Right lobe of liver (tissue), 4 donors: ENCODE results near the gene HUS1.

Experiments
- POLR2A ChIP-seq: fragments of 450-650 bp; IDR thresholded peaks from one replicate; pipeline ENCODE4 v1.6.1; 2017; ENCODE audit warnings: antibody characterized with exemption, mild to moderate bottlenecking
- TF ChIP-seq, protein P1 (sequence below), 4 donors: fragments of 200-600 bp in 3 of 4; fragments of 450-650 bp in 1 of 4; IDR thresholded peaks; one replicate each; pipeline versions ENCODE4 v1.5.1 to v1.8.0; 2016 to 2022; ENCODE audit warnings: antibody characterized with exemption in 4 of 4, mild to moderate bottlenecking in 2 of 4
- donor health status: DM: no; HTN: no; CAD: no.
- donor health status: DM: no; HTN: no; CAD: no.
- donor health status: DM: no; HTN: yes; CAD: no.

DNA sequence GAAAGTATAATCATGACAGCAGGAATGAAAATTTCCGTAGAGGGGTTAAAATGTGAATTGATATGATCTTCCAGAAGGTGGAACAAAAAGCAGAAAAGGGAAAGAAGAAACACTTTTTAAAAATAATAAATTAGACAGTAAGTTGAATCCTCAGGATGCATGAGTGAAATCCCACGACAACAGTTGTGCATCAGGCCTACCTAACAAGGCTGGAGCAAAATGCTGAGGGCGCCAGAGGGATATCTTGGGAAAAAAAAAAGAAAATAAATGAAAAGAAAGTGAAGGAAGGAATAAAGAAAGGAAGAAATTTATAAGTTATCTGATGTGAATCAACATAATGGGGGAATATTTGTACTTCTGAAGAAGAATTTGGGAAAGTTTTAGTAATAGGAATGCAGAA lies 13.0 kb upstream of the HUS1 start:
- TF ChIP-seq, protein P1, sequence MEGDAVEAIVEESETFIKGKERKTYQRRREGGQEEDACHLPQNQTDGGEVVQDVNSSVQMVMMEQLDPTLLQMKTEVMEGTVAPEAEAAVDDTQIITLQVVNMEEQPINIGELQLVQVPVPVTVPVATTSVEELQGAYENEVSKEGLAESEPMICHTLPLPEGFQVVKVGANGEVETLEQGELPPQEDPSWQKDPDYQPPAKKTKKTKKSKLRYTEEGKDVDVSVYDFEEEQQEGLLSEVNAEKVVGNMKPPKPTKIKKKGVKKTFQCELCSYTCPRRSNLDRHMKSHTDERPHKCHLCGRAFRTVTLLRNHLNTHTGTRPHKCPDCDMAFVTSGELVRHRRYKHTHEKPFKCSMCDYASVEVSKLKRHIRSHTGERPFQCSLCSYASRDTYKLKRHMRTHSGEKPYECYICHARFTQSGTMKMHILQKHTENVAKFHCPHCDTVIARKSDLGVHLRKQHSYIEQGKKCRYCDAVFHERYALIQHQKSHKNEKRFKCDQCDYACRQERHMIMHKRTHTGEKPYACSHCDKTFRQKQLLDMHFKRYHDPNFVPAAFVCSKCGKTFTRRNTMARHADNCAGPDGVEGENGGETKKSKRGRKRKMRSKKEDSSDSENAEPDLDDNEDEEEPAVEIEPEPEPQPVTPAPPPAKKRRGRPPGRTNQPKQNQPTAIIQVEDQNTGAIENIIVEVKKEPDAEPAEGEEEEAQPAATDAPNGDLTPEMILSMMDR (IDR thresholded peaks at IDR 0.05): no peak
- no peak for TF ChIP-seq POLR2A
